HEK293T (cell line): ENCODE data around the gene CAPN8.

ENCODE experiments used
- ARNT ChIP-seq: fragments of 450-650 bp; IDR thresholded peaks from 2 replicates; pipeline ENCODE4 v1.6.1; 2017; ENCODE audit warnings: mild to moderate bottlenecking
- BHLHE40 ChIP-seq: fragments of 450-650 bp; IDR thresholded peaks from 2 replicates; pipeline ENCODE4 v1.6.1; 2016; ENCODE audit warnings: mild to moderate bottlenecking, moderate library complexity, borderline replicate concordance
- ELF4 ChIP-seq: fragments of 450-650 bp; IDR thresholded peaks from 2 replicates; pipeline ENCODE4 v1.6.1; 2017; ENCODE audit warnings: antibody characterized with exemption
- FOXA1 ChIP-seq: fragments of 450-650 bp; IDR thresholded peaks from 2 replicates; pipeline ENCODE4 v1.6.1; 2016; ENCODE audit warnings: mild to moderate bottlenecking
- FOXK2 ChIP-seq: fragments of 450-650 bp; IDR thresholded peaks from 2 replicates; pipeline ENCODE4 v1.6.1; 2016; ENCODE audit warnings: mild to moderate bottlenecking
- FOXM1 ChIP-seq: fragments of 450-650 bp; IDR thresholded peaks from 2 replicates; pipeline ENCODE4 v1.6.1; 2017; ENCODE audit warnings: mild to moderate bottlenecking, borderline replicate concordance
- HDGF ChIP-seq: fragments of 450-650 bp; IDR thresholded peaks from 2 replicates; pipeline ENCODE4 v1.6.1; 2017; ENCODE audit warnings: antibody characterized with exemption, borderline replicate concordance
- NFRKB ChIP-seq: fragments of 450-650 bp; IDR thresholded peaks from 2 replicates; pipeline ENCODE4 v1.6.1; 2016; ENCODE audit warnings: mild to moderate bottlenecking, moderate library complexity
- SP1 ChIP-seq: fragments of 450-650 bp; IDR thresholded peaks from 2 replicates; pipeline ENCODE4 v1.6.1; 2017
- SUZ12 ChIP-seq: fragments of 450-650 bp; IDR thresholded peaks from 2 replicates; pipeline ENCODE4 v1.6.1; 2016; ENCODE audit warnings: mild to moderate bottlenecking
- TARDBP ChIP-seq: fragments of 450-650 bp; IDR thresholded peaks from 2 replicates; pipeline ENCODE4 v1.6.1; 2016
- ZNF384 ChIP-seq: fragments of 450-650 bp; IDR thresholded peaks from 2 replicates; pipeline ENCODE4 v1.6.1; 2016

DNA sequence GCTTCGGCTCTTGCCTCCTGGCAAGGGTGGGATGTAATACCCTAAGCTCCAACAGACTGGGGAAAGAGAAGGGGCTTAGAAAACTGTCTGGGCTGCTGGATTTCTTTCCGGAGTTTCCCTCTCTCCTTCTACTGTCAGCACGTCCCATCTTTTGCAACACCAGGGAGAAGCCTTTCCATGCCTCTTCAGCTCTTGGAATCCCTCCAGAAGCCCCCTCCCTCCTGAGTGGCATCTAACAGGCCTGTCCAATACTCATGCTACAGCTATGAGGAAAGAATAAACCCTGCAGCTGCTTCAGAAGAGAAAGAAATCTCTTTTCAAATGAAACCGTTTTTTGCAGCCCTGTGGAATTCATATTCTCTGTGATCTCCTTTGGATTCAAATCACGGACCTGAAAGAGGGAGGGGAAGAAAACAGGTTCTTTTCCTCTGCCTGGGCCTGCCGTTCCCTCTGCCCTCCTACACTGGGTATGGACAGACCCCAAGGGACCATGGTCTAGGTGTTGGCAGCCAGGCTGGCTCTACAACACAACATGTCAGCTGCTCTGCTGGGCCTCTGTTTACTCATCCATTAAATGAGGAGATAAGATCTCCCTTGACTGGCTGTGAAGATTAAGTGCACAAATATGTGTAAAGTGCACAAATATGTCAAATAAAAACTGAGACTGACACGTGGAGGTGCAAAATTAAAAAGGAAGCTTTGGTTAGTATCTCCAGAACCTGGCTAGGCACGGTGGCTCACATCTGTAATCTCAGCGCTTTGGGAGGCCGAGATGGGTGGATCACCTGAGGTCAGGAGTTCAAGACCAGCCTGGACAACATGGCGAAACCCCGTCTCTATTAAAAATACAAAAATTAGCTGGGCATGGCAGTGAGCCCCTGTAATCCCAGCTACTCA is 40.8 kb upstream of the CAPN8 start:
- TF ChIP-seq HDGF (0 out of 2 replicates have a peak, but pooled peaks have one; percentile 51), FOXA1 (no peak), BHLHE40 (no peak), ZNF384 (no peak), ELF4 (no peak), SP1 (no peak), NFRKB (no peak), FOXM1 (no peak), SUZ12 (no peak), FOXK2 (no peak), ARNT (no peak), TARDBP (no peak)
